Keratinocyte (primary cell): ENCODE measurements around the gene LTB4R. TPM values are rescaled to one million over a fixed set of nuclear protein-coding genes. Genes with fewer than 3 reads are reported as not detected.

Experiments used
- DNase-seq: peaks from one replicate; pipeline ENCODE4 v3.0.0-alpha.2; 2011; ENCODE audit warnings: low read depth, missing footprints, low spot score
- FAIRE-seq: peaks from 2 replicates; lab custom pipeline; 2011; peaks lifted over from hg19 to GRCh38; lab: Jason Lieb, UNC
- H2AFZ ChIP-seq: 2 replicates; pipeline ENCODE4 v1.6.0; 2012; ENCODE audit warnings: low read length, control low read depth, inconsistent platforms; ENCODE audit not compliant: control insufficient read depth
- H3K27ac ChIP-seq: 2 replicates; pipeline ENCODE4 v1.5.1; 2011; ENCODE audit warnings: low read length; ENCODE audit not compliant: control insufficient read depth, insufficient read depth
- H3K27me3 ChIP-seq: 3 replicates; pipeline ENCODE4 v1.6.0; 2011; ENCODE audit warnings: low read length; ENCODE audit not compliant: control insufficient read depth, insufficient read depth; ENCODE audit errors: extremely low read depth
- H3K36me3 ChIP-seq, 2 experiments: 2 replicates in 1 of 2; 3 replicates in 1 of 2; pipeline ENCODE4 v1.5.1; 2011; ENCODE audit warnings: low read length in 2 of 2, mild to moderate bottlenecking in 1 of 2; ENCODE audit not compliant: control insufficient read depth in 2 of 2, insufficient read depth in 2 of 2; ENCODE audit errors: extremely low read depth in 1 of 2
- H3K4me1 ChIP-seq: 3 replicates; pipeline ENCODE4 v1.5.1; 2011; ENCODE audit warnings: low read length; ENCODE audit not compliant: control insufficient read depth, insufficient read depth; ENCODE audit errors: extremely low read depth
- H3K4me2 ChIP-seq: 3 replicates; pipeline ENCODE4 v1.6.0; 2011; ENCODE audit warnings: low read depth, low read length; ENCODE audit not compliant: control insufficient read depth, insufficient read depth; ENCODE audit errors: extremely low read depth
- H3K4me3 ChIP-seq, 3 experiments: fragments of 200-600 bp in 1 of 3; sonication (generic) in 1 of 3; 2 replicates in 2 of 3; 3 replicates in 1 of 3; pipeline ENCODE4 v1.5.1; 2011 to 2016; ENCODE audit warnings: low read length in 3 of 3, mild to moderate bottlenecking in 3 of 3, control low read depth in 2 of 3, inconsistent platforms in 1 of 3, low read depth in 1 of 3, mixed read lengths in 1 of 3, mixed run types in 1 of 3, moderate library complexity in 1 of 3; ENCODE audit not compliant: control insufficient read depth in 2 of 3, insufficient read depth in 2 of 3; ENCODE audit errors: extremely low read depth in 1 of 3
- H3K79me2 ChIP-seq: 2 replicates; pipeline ENCODE4 v1.6.0; 2012; ENCODE audit warnings: low read length; ENCODE audit not compliant: control insufficient read depth, insufficient read depth
- H3K9ac ChIP-seq: 3 replicates; pipeline ENCODE4 v1.6.0; 2011; ENCODE audit warnings: low read length; ENCODE audit not compliant: control insufficient read depth, insufficient read depth; ENCODE audit errors: extremely low read depth
- H3K9me1 ChIP-seq: 3 replicates; pipeline ENCODE4 v1.6.0; 2011; ENCODE audit warnings: low read length; ENCODE audit not compliant: control insufficient read depth, insufficient read depth; ENCODE audit errors: extremely low read depth
- H3K9me3 ChIP-seq: 2 replicates; pipeline ENCODE4 v1.5.1; 2012; ENCODE audit warnings: low read depth, low read length; ENCODE audit not compliant: control insufficient read depth
- H4K20me1 ChIP-seq: 3 replicates; pipeline ENCODE4 v1.6.0; 2011; ENCODE audit warnings: low read length; ENCODE audit not compliant: control insufficient read depth, insufficient read depth; ENCODE audit errors: extremely low read depth
- EZH2 ChIP-seq: IDR thresholded peaks from one replicate; pipeline ENCODE4 v1.6.1; 2012; ENCODE audit warnings: inconsistent platforms, mild to moderate bottlenecking, low read length, moderate library complexity
- dilution Hi-C: fragments of 300-500 bp; cut with MboI; formaldehyde crosslinking; loops from one replicate; pipeline ENCODE4 v1.7.0; 2020; ENCODE audit warnings: low sequenced_read_pairs; ENCODE audit not compliant: extremely low pct_ligation_motif_present
- polyA plus RNA-seq, 5 experiments: library from polyadenylated mRNA; depleted of rRNA in 3 of 5; stranded (reverse) in 3 of 5; stranded (forward) in 1 of 5; unstranded in 1 of 5; fragments of >200 nt; gene quantifications; 1 replicate in 1 of 5; 2 replicates in 3 of 5; 3 replicates in 1 of 5; pipeline versions ENCODE4 v1.2.1 to v1.2.3, GENCODE V29; 2011 to 2012; ENCODE audit warnings: missing spikeins in 2 of 5, low read depth in 1 of 5, low replicate concordance in 1 of 5
- TF ChIP-seq, protein P1 (sequence below), 3 experiments: IDR thresholded peaks in 1 of 3; conservative IDR thresholded peaks in 1 of 3; optimal IDR thresholded peaks in 1 of 3; 2 replicates in 2 of 3; 3 replicates in 1 of 3; pipeline versions ENCODE3 to v1.5.1; 2011; ENCODE audit warnings: low read length in 3 of 3, mild to moderate bottlenecking in 3 of 3, moderate library complexity in 2 of 3, control low read depth in 1 of 3, inconsistent platforms in 1 of 3; ENCODE audit not compliant: insufficient read depth in 2 of 3; ENCODE audit errors: extremely low read depth in 1 of 3

The LTB4R gene
- polyA plus RNA-seq, 1 donor (not counting 4 experiments of a cell fraction or from before 2014, with no cell fraction given): 14.6 TPM

DNA sequence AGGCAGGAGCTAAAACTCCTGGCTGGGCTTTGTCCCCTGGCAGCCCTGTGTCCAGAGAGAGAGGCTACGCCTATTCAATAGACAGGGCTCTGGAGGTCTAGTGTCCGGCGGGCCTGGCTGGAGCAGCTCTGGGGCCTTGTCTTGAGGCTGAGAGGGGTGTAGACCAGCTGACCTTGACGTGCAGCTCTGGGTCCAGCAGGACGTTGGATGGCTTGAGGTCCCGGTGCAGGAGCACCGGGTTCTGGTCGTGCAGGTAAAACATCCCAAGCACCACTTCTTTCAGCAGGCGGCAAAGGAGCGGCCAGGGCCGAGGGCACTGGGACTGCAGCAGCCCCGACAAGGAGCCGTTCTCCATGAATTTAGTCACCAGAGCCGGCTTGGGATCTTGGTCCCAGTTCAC is 27.5 kb downstream of the LTB4R start:
- H3K9ac ChIP-seq: no peak overlapping the region
- peaks cover 16% of the 10 kb centered on the region for H3K27me3 ChIP-seq
- dilution Hi-C loops: no loop called here
- H2AFZ ChIP-seq: no peak overlapping the region
- H4K20me1 ChIP-seq: no peaks in the 10 kb centered on the region
- H3K4me1 ChIP-seq: peaks cover 15% of the 10 kb centered on the region
- H3K4me2 ChIP-seq: peak overlapping the region; percentile 97
- peaks cover 0 to 2% of the 10 kb centered on the region in 2 experiments for H3K36me3 ChIP-seq
- FAIRE-seq: no peak
- no peaks in the 10 kb centered on the region for H3K79me2 ChIP-seq
- H3K9me1 ChIP-seq: no peaks in the 10 kb centered on the region
- H3K9me3 ChIP-seq: no peaks in the 10 kb centered on the region
- no peak for DNase-seq
- H3K27ac ChIP-seq: no peak overlapping the region
- peak overlapping the region in 2 of 3 experiments; percentile 53 to 86 for H3K4me3 ChIP-seq
- TF ChIP-seq, protein P1, sequence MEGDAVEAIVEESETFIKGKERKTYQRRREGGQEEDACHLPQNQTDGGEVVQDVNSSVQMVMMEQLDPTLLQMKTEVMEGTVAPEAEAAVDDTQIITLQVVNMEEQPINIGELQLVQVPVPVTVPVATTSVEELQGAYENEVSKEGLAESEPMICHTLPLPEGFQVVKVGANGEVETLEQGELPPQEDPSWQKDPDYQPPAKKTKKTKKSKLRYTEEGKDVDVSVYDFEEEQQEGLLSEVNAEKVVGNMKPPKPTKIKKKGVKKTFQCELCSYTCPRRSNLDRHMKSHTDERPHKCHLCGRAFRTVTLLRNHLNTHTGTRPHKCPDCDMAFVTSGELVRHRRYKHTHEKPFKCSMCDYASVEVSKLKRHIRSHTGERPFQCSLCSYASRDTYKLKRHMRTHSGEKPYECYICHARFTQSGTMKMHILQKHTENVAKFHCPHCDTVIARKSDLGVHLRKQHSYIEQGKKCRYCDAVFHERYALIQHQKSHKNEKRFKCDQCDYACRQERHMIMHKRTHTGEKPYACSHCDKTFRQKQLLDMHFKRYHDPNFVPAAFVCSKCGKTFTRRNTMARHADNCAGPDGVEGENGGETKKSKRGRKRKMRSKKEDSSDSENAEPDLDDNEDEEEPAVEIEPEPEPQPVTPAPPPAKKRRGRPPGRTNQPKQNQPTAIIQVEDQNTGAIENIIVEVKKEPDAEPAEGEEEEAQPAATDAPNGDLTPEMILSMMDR (optimal IDR thresholded peaks at IDR 0.05 in 1 of 3, IDR thresholded peaks at IDR 0.05 in 1 of 3, conservative IDR thresholded peaks at IDR 0.05 in 1 of 3; ENCODE audit: extremely low read depth in 1 of 3, insufficient read depth in 2 of 3, low read length in 3 of 3): no peak
- TF ChIP-seq EZH2: no peak

DNA sequence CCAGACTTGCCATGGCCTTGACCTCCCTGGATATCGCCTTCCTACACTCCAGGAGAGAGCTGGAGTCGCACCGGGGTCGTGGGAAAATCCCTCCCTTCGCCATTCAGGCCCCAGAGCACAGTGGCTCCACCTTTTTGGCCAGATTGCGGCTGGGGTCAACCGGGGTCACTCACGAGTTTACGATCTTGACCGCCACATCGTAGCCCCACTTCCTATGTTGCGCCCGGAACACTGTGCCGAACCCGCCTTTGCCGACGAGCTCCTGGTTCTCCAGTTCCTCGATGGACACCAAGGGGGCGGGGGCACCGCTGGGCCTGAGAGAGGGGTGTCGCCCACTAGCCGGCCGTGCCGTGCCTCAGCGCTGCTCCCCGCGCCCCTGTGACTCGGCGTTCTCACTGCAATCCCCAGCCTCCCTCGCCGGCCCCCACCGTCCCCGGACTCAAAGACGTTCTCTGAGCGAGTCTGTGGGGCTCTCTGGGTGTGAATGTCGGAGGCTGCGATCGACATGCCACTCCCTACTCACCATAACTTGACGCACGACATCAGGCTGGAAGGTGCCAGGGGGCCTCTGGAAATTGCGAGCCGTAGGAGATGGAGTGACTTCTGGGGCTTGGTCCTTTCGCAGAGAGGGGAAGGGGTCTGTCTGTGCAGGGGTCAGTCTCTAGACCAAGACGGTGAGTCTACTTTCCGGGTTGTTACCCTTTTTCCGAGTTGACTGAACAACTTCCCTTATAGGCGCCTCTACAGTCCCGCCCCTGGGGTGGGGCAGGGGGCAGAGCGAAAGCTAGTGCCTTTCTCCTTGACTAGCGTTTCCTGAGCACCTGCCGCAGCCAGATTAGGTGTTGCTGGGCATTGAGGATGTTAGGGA is 28.2 kb downstream of the LTB4R start, which contains the start of gene RIPK3:
TSS of gene RIPK3 (minus strand) at position 708 of the 868 bp plus-strand sequence. CDS start at position 543, 165 bp downstream.
- Histone ChIP-seq H3K4me1 (peaks cover 10% of the 10 kb centered on the region), H3K27me3 (peaks cover 12% of the 10 kb centered on the region), H3K9ac (peak within 1 kb of the TSS; percentile 64), H3K4me2 (peak within 1 kb of the TSS; percentile 97), H3K79me2 (no peaks in the 10 kb centered on the region), H3K27ac (no peak within 1 kb of the TSS), H3K9me3 (no peaks in the 10 kb centered on the region), H2AFZ (peak within 1 kb of the TSS; percentile 98), H3K4me3 (peak within 1 kb of the TSS; percentile 53 to 86 (median 78)), H3K9me1 (no peaks in the 10 kb centered on the region), H4K20me1 (no peaks in the 10 kb centered on the region), H3K36me3 (peaks cover 0 to 2% of the 10 kb centered on the region in 2 experiments)
- no peak for TF ChIP-seq EZH2
- TF ChIP-seq, protein P1 (optimal IDR thresholded peaks at IDR 0.05 in 1 of 3, IDR thresholded peaks at IDR 0.05 in 1 of 3, conservative IDR thresholded peaks at IDR 0.05 in 1 of 3; ENCODE audit: extremely low read depth in 1 of 3, insufficient read depth in 2 of 3, low read length in 3 of 3): no peak
- dilution Hi-C loops: no loop called here
- FAIRE-seq (peak; percentile 85), DNase-seq (no peak)
